ENCODE results near the gene DHRS4. TPM values are rescaled to one million over a fixed set of nuclear protein-coding genes. Genes with fewer than 3 reads are reported as not detected.
"Not testable (repeated sequence)": the region's sequence is repeated elsewhere in the genome, so short reads cannot be mapped to it uniquely, and the experiment has no call there.

Gene DHRS4
- total RNA-seq, 1 donor from 2014 or later = 36.4 TPM

- no peak for DNase-seq (ENCODE audit: low read depth)
- no peaks in the 10 kb centered on the region for H3K27me3 ChIP-seq (ENCODE audit: control insufficient read depth, insufficient read depth, low read length)
- H3K4me3 ChIP-seq (ENCODE audit: low read depth, low read length) = no peak overlapping the region
- H3K36me3 ChIP-seq (ENCODE audit: control insufficient read depth, insufficient read depth, low read length) = no peaks in the 10 kb centered on the region
- no peak for TF ChIP-seq CTCF (IDR thresholded peaks at IDR 0.05; ENCODE audit: insufficient read depth, low read length, poor library complexity, severe bottlenecking)
These were observed 11.9 kb upstream of the DHRS4 start for GRCh38 chr14:23941669-23942068.

- no peaks in the 10 kb centered on the region for H3K27me3 ChIP-seq (ENCODE audit: control insufficient read depth, insufficient read depth, low read length)
- no peak overlapping the region for H3K4me3 ChIP-seq (ENCODE audit: low read depth, low read length)
- DNase-seq (ENCODE audit: low read depth) = peak; percentile 63
- TF ChIP-seq CTCF (IDR thresholded peaks at IDR 0.05; ENCODE audit: insufficient read depth, low read length, poor library complexity, severe bottlenecking) = no peak
- no peaks in the 10 kb centered on the region for H3K36me3 ChIP-seq (ENCODE audit: control insufficient read depth, insufficient read depth, low read length)
These were observed 11.0 kb upstream of the DHRS4 start for GRCh38 chr14:23942587-23942986.

- not testable (repeated sequence) for H3K36me3 ChIP-seq (ENCODE audit: control insufficient read depth, insufficient read depth, low read length); DNase-seq (ENCODE audit: low read depth)
These were observed 4.5 kb upstream of the DHRS4 start for GRCh38 chr14:23949069-23949468.

DNA sequence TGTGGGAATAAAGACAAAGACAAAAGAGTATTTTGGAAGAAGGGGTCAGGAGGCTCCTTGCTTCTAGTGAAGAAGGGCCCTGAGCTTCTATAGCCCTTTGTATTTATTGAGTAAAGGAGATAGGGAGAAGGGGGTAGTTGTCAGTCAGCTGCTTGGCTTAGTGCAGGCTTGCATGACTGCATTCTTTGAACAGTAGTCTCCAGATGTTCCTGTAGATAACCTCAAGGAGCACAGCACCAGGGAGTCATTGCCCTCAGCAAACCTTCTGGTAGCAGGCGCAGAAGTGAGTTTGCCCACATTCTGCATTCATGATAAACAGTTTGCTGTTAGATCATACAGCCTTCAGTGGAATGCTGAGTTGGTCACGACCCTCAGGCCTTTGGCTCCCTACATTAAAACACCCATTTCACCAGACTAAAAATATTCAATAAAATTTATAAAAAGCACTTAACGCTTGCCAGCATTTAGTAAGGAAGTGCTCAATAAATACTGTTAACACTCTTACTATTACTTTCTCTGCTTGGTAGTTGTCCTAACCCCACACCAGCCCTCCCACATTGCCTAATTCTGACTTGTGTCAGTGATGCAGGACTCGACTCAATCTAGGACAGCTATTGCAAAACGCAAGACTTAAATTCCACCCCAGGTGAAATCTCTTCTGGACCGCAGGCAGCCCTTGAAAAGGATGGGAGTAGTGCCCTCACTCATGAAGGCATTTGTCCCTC is 3.0 kb upstream of the DHRS4 start:
- DNase-seq (ENCODE audit: low read depth) = no peak
- no peak for TF ChIP-seq CTCF (IDR thresholded peaks at IDR 0.05; ENCODE audit: insufficient read depth, low read length, poor library complexity, severe bottlenecking)
- Histone ChIP-seq H3K27me3 (ENCODE audit: control insufficient read depth, insufficient read depth, low read length) (no peaks in the 10 kb centered on the region), H3K4me3 (ENCODE audit: low read depth, low read length) (no peak overlapping the region), H3K36me3 (ENCODE audit: control insufficient read depth, insufficient read depth, low read length) (no peaks in the 10 kb centered on the region)

More at GRCh38 chr14:23949069-23949468, 4.5 kb upstream of the DHRS4 start:
- not testable (repeated sequence) for H3K4me3 ChIP-seq (ENCODE audit: low read depth, low read length); H3K27me3 ChIP-seq (ENCODE audit: control insufficient read depth, insufficient read depth, low read length)

GRCh38 chr14:23951136-23951466 is 2.5 kb upstream of the DHRS4 start:
- H3K27me3 ChIP-seq (ENCODE audit: control insufficient read depth, insufficient read depth, low read length); H3K4me3 ChIP-seq (ENCODE audit: low read depth, low read length); DNase-seq (ENCODE audit: low read depth): not testable (repeated sequence)

DNA sequence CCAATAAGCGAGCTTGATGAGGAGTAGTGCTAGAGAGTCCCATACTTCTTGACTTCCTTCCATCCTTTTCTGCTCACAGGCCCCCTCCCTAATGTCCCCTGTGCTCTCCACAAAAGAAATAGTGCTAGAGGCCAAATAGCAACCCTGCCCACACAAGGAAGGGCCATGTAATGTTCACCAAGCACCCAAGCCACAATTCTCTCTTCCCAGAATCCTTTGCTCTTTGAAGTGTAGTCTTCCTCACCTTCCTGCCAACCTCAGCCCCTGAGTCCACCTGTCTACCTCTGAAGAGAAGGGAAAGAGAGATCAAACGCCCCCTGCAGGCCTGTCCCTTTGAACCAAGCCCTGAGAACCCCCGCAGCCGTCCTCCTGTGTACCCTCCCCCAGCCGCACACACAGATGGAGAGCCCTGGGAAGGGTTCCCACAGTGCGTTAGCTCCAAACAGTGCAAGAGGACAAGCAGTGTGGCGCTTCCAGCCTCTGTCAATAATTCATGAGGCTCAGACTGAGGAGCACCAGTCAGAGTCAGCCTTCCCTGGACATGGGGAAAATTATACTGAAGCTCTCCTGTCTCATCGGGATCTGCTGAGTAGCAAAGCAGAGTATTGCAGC is 1.9 kb upstream of the DHRS4 start:
- H3K27me3 ChIP-seq (ENCODE audit: control insufficient read depth, insufficient read depth, low read length) = no peaks in the 10 kb centered on the region
- no peak overlapping the region for H3K4me3 ChIP-seq (ENCODE audit: low read depth, low read length)
- TF ChIP-seq CTCF (IDR thresholded peaks at IDR 0.05; ENCODE audit: insufficient read depth, low read length, poor library complexity, severe bottlenecking) = peak; percentile 10
- no peak for DNase-seq (ENCODE audit: low read depth)
- no peaks in the 10 kb centered on the region for H3K36me3 ChIP-seq (ENCODE audit: control insufficient read depth, insufficient read depth, low read length)

More at GRCh38 chr14:23951136-23951466, 2.5 kb upstream of the DHRS4 start:
- not testable (repeated sequence) for H3K36me3 ChIP-seq (ENCODE audit: control insufficient read depth, insufficient read depth, low read length)

GRCh38 chr14:23953116-23953463 is 480 bp upstream of the DHRS4 start:
- H3K4me3 ChIP-seq (ENCODE audit: low read depth, low read length) = peak overlapping the region; percentile 96
- not testable (repeated sequence) for H3K36me3 ChIP-seq (ENCODE audit: control insufficient read depth, insufficient read depth, low read length); H3K27me3 ChIP-seq (ENCODE audit: control insufficient read depth, insufficient read depth, low read length); DNase-seq (ENCODE audit: low read depth)

DNA sequence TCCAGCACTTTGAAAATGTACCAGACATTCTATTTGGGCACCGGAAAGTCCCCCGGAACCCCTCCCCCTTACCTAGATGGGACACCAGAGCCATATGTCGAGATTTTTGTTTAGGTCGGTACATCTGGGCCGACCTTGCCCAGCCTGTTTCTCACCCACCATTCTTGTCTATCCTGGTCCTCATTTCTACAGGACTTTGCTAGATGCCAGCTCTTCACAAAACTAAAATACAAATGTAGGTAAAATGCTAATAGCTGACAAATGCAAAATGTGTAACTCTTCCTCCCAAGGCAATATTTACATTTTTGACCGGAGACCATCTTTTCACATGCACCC is 677 bp downstream of the DHRS4 start:
- not testable (repeated sequence) for DNase-seq (ENCODE audit: low read depth); H3K36me3 ChIP-seq (ENCODE audit: control insufficient read depth, insufficient read depth, low read length); H3K27me3 ChIP-seq (ENCODE audit: control insufficient read depth, insufficient read depth, low read length)
- peak overlapping the region; percentile 96 for H3K4me3 ChIP-seq (ENCODE audit: low read depth, low read length)

GRCh38 chr14:23954965-23955364 is 1.4 kb downstream of the DHRS4 start:
- DNase-seq (ENCODE audit: low read depth); H3K36me3 ChIP-seq (ENCODE audit: control insufficient read depth, insufficient read depth, low read length); H3K27me3 ChIP-seq (ENCODE audit: control insufficient read depth, insufficient read depth, low read length); H3K4me3 ChIP-seq (ENCODE audit: low read depth, low read length): not testable (repeated sequence)

DNA sequence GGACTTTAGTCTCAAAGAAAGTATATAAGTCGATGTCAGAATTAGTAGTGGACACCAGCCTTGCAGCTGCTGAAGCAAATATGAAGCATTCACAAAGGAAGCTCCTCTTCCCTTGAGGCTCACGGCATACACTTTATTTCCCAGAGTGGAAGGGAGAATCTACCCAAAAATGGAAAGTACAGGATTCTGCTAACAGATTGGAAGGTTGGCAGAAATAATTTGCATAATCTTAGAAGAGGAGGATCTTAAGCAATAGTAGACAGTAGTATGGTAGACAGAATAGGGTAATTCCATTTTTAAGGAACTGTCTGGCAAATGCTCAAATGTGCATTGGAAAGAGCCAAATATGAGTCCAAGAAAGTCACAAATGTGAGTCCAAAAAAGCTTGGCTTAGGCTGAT is 2.2 kb downstream of the DHRS4 start:
- not testable (repeated sequence) for H3K4me3 ChIP-seq (ENCODE audit: low read depth, low read length); DNase-seq (ENCODE audit: low read depth); H3K36me3 ChIP-seq (ENCODE audit: control insufficient read depth, insufficient read depth, low read length); H3K27me3 ChIP-seq (ENCODE audit: control insufficient read depth, insufficient read depth, low read length)

All from kidney epithelial cell (primary cell).